DOHH2 (cell line): ENCODE results near the gene RABIF.

Source experiments
- CTCF ChIP-seq: fragments of 200-600 bp; sonication (generic); IDR thresholded peaks from one replicate; pipeline ENCODE4 v1.5.1; 2014; ENCODE audit warnings: antibody characterized with exemption, mild to moderate bottlenecking, low read depth, low read length; ENCODE audit not compliant: poor library complexity, severe bottlenecking
- EZH2phosphoT487 ChIP-seq: fragments of 200-600 bp; sonication (generic); IDR thresholded peaks from 2 replicates; pipeline ENCODE4 v1.6.1; 2017; ENCODE audit warnings: borderline replicate concordance, mild to moderate bottlenecking, antibody characterized with exemption, low read length, moderate library complexity, mixed read lengths

GRCh38 chr1:202938287-202938925 is 49.5 kb upstream of the RABIF start:
- TF ChIP-seq CTCF (no peak), EZH2phosphoT487 (no peak)
